ENCODE data around the gene SETBP1. TPM values are rescaled to one million over a fixed set of nuclear protein-coding genes. Genes with fewer than 3 reads are reported as not detected.

The SETBP1 gene
- total RNA-seq, 1 donor from 2014 or later, result 13.6 TPM

DNA sequence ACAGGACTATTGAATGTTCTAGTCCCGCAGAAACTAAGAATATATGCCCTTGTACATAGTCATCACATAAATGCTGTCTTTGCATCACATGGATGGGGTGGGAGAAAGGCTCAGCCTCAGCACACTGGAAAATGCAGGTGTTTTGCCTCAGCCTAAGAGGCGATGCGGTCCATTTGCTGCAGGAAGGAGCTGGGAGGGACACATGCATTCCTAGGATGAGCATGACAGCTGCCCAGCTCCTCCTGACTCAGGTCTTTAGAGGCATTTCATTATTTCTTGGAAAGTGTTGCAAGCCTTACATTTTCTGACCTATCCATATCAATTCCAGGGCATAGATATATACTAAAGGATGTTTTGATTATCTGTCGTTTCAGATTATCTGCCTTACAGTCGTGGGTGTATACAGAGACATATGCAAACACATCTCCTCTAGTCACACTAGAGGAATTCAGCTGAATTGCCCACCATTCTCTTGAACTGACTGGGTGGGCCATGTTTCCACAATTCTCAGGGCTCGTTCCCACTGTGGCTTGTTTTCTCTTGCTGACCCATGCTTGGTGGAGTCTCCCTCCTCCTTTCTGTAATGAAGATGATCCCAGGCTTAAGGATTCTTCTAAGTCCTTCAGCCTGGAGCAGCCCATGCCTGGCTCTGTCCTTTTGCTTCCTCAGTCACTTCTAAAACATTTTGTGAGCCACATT, 156.9 kb downstream of the SETBP1 start:
- H3K27me3 ChIP-seq (ENCODE audit: control insufficient read depth in 3 of 3, insufficient read depth in 3 of 3, low read length in 3 of 3), result no peaks in the 10 kb centered on the region
- no peak overlapping the region for H3K4me3 ChIP-seq (ENCODE audit: low read length in 3 of 3)
- H3K9ac ChIP-seq (ENCODE audit: low read depth in 1 of 3, low read length in 3 of 3), result no peak overlapping the region
- H3K9me3 ChIP-seq (ENCODE audit: control insufficient read depth in 3 of 3, low read length in 3 of 3), result no peaks in the 10 kb centered on the region
- peaks cover 47 to 58% (median 54%) of the 10 kb centered on the region in 3 donors for H3K4me1 ChIP-seq (ENCODE audit: control insufficient read depth in 3 of 3, insufficient read depth in 3 of 3, low read length in 3 of 3)
- no peak overlapping the region for H3K27ac ChIP-seq (ENCODE audit: low read depth, low read length)
- H3K36me3 ChIP-seq (ENCODE audit: control insufficient read depth in 3 of 3, insufficient read depth in 3 of 3, low read length in 3 of 3), result no peaks in the 10 kb centered on the region

DNA sequence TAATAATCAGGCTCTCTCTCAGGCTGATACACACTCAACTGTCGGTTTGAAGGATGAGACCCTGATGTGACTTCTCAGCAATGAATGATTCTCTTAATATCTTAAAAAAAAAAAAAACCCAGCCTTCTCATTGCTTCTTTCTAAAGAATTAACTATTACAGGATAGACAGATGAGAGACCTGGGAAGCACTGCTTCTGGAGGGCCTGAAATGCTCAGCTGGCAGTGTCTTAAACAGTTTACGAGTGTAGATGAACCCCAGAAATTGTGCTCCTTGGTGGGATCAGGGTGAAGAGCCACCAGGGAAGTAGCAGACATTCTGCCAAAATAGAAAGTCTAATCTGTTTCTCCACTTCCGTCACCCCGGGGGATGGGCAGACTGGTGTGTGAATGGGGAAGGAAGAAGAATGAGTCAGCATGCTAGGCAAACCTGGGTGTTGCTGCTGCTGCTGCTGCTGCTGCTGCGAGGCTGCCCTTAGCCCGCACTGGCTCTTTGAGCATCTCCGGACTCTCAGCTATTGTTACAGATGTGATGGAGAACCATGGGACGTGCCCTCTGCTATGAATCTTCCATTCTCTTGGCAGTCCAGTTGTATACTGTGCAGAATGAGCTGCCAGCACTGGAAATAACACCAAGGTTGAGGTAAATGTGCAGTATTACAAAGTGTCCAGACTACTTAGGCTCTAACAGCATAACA, 158.4 kb downstream of the SETBP1 start:
- H3K4me1 ChIP-seq (ENCODE audit: control insufficient read depth in 3 of 3, insufficient read depth in 3 of 3, low read length in 3 of 3), result peaks cover 42 to 56% (median 45%) of the 10 kb centered on the region in 3 donors
- no peaks in the 10 kb centered on the region for H3K36me3 ChIP-seq (ENCODE audit: control insufficient read depth in 3 of 3, insufficient read depth in 3 of 3, low read length in 3 of 3)
- H3K27ac ChIP-seq (ENCODE audit: low read depth, low read length), result no peak overlapping the region
- H3K27me3 ChIP-seq (ENCODE audit: control insufficient read depth in 3 of 3, insufficient read depth in 3 of 3, low read length in 3 of 3), result no peaks in the 10 kb centered on the region
- H3K4me3 ChIP-seq (ENCODE audit: low read length in 3 of 3), result no peak overlapping the region
- no peaks in the 10 kb centered on the region for H3K9me3 ChIP-seq (ENCODE audit: control insufficient read depth in 3 of 3, low read length in 3 of 3)
- no peak overlapping the region for H3K9ac ChIP-seq (ENCODE audit: low read depth in 1 of 3, low read length in 3 of 3)

DNA sequence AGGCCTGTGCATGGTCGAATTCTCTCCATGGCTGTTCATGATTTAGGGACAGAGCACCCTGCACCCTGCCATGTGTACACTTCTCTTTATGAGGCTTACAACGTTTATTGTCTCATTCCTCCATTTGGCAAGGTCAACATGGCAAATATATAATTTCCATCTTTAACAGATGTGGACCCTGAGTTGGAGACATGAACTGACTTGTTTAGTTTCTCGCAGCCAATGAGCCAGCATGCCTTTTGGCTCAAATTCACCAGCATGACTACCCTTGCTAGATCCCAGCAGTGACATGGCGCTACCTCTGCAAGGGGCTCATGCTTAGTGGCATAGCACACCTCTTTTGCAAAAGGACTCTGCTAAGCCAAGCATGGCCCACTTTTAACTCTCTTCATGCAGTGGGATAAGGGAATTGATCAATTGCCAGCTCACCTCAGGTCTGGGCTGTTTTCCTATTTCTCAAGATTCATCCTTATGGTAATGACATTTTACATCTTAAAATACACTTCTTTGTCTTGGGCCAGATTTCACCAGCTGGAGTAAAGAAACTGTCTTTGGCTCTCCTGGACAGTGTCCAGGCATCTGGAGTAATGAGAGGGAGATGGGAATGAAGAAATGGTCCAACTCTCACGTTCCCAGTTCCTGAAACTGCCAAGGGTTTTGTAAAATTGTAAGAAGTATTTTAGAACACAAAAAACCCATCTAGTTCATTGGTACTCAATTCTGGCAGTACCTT, 159.5 kb downstream of the SETBP1 start:
- no peak overlapping the region for H3K4me3 ChIP-seq (ENCODE audit: low read length in 3 of 3)
- H3K36me3 ChIP-seq (ENCODE audit: control insufficient read depth in 3 of 3, insufficient read depth in 3 of 3, low read length in 3 of 3), result no peaks in the 10 kb centered on the region
- no peaks in the 10 kb centered on the region for H3K27me3 ChIP-seq (ENCODE audit: control insufficient read depth in 3 of 3, insufficient read depth in 3 of 3, low read length in 3 of 3)
- peaks cover 41 to 58% (median 44%) of the 10 kb centered on the region in 3 donors for H3K4me1 ChIP-seq (ENCODE audit: control insufficient read depth in 3 of 3, insufficient read depth in 3 of 3, low read length in 3 of 3)
- no peak overlapping the region for H3K9ac ChIP-seq (ENCODE audit: low read depth in 1 of 3, low read length in 3 of 3)
- no peak overlapping the region for H3K27ac ChIP-seq (ENCODE audit: low read depth, low read length)
- H3K9me3 ChIP-seq (ENCODE audit: control insufficient read depth in 3 of 3, low read length in 3 of 3), result no peaks in the 10 kb centered on the region

DNA sequence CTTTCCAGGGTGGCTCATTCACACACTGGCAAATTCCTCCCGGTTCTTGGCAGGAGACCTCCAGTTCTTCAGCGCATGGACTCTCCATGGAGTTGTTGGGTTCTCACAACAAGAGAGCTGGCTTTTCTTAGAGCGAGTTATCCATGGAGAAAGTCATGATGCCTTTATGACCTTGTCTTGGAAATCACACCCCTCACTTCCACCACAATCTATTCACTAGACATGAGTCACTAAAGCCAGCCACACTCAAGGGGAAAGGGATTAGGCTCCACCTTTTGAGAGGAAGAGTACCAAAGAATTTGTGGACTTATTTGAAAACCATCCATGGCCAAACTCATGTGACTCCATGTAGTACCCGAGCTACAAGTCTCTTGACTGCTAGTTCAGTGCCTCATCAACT, 160.5 kb downstream of the SETBP1 start:
- H3K27me3 ChIP-seq (ENCODE audit: control insufficient read depth in 3 of 3, insufficient read depth in 3 of 3, low read length in 3 of 3), result no peaks in the 10 kb centered on the region
- H3K4me1 ChIP-seq (ENCODE audit: control insufficient read depth in 3 of 3, insufficient read depth in 3 of 3, low read length in 3 of 3), result peaks cover 36 to 57% (median 36%) of the 10 kb centered on the region in 3 donors
- no peak overlapping the region for H3K9ac ChIP-seq (ENCODE audit: low read depth in 1 of 3, low read length in 3 of 3)
- H3K9me3 ChIP-seq (ENCODE audit: control insufficient read depth in 3 of 3, low read length in 3 of 3), result no peaks in the 10 kb centered on the region
- H3K4me3 ChIP-seq (ENCODE audit: low read length in 3 of 3), result no peak overlapping the region
- no peak overlapping the region for H3K27ac ChIP-seq (ENCODE audit: low read depth, low read length)
- H3K36me3 ChIP-seq (ENCODE audit: control insufficient read depth in 3 of 3, insufficient read depth in 3 of 3, low read length in 3 of 3), result no peaks in the 10 kb centered on the region

DNA sequence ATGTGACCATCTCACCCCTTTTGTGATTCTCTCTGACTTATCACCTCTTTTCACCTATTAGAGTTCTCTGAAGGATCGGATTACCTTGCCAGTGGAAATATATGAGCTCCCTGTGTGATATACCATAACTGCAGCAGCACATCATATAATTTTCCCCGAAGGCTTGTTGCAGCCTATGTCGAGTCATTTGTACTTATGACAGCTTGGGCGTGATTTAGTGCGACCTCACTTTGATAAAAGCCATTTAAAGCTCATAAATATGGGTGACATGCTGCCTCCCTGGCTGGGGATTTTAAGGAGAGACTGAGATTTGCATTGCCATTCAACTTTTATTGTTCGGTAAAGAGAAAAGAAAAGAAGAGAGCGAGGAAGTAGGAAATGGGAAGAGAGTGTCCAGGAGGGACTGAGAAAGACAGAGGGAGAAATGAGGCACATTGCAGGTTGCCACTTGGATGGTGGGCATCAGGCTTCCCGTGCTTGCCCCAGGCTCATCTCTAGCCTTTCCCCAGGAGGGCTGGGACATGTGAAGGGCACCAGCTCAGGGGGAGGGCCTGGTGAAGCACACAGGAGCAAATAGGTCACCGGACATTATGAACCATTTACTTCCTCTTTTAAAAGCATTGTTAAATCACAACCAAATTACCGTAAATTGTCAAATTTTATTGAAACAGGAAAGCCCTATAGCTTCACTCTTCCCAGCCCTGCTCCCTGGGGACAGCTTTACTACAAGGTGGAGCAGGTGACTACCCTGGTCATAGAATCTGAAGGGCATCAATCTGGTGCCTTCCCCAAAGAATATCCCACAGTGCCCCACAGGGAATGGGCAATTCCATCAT, 161.3 kb downstream of the SETBP1 start:
- Histone ChIP-seq H3K9me3 (ENCODE audit: control insufficient read depth in 3 of 3, low read length in 3 of 3) (no peaks in the 10 kb centered on the region), H3K27ac (ENCODE audit: low read depth, low read length) (no peak overlapping the region), H3K9ac (ENCODE audit: low read depth in 1 of 3, low read length in 3 of 3) (no peak overlapping the region), H3K36me3 (ENCODE audit: control insufficient read depth in 3 of 3, insufficient read depth in 3 of 3, low read length in 3 of 3) (no peaks in the 10 kb centered on the region), H3K4me1 (ENCODE audit: control insufficient read depth in 3 of 3, insufficient read depth in 3 of 3, low read length in 3 of 3) (peaks cover 31 to 52% (median 34%) of the 10 kb centered on the region in 3 donors), H3K4me3 (ENCODE audit: low read length in 3 of 3) (no peak overlapping the region), H3K27me3 (ENCODE audit: control insufficient read depth in 3 of 3, insufficient read depth in 3 of 3, low read length in 3 of 3) (no peaks in the 10 kb centered on the region)

DNA sequence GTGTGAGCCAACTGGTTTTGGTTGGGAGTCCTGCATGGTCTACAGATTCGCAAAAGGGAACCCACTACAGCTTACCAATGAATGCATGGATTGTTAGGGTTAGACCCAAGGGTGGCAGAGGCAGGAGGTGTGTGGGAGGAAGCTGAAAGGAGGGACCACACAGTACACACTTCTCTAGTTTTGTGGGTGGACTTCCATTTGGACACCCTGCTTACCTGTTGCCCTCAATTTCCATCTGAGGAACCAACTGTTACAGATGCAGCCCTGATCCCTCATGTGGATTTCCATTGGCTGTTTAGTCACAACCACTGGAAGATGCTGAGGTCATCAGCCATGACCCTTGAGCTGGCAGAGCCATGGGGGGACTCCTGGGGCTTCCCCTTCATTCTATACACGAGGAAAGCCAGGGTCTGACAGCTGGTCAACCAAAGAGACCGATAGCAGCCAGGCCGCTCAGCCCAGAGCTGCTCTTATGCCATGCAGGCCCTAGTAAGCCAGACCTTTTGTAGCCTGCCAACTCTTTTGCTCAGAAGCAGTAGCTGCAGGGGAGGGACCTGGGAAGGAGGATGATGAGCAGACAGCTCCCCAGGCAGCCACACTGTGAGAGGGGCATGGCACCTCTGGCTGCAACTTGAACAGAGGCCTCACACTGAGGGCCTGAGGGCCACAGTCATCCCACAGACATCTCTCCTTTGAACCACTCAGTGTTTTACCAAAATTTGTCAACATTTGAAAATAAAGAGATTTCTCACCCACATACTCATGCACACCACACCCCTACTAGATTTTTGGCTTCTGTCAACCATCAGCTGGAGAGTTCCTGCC, 162.1 kb downstream of the SETBP1 start:
- no peaks in the 10 kb centered on the region for H3K27me3 ChIP-seq (ENCODE audit: control insufficient read depth in 3 of 3, insufficient read depth in 3 of 3, low read length in 3 of 3)
- no peak overlapping the region for H3K27ac ChIP-seq (ENCODE audit: low read depth, low read length)
- H3K4me1 ChIP-seq (ENCODE audit: control insufficient read depth in 3 of 3, insufficient read depth in 3 of 3, low read length in 3 of 3), result peaks cover 35 to 59% (median 41%) of the 10 kb centered on the region in 3 donors
- H3K9ac ChIP-seq (ENCODE audit: low read depth in 1 of 3, low read length in 3 of 3), result no peak overlapping the region
- H3K36me3 ChIP-seq (ENCODE audit: control insufficient read depth in 3 of 3, insufficient read depth in 3 of 3, low read length in 3 of 3), result no peaks in the 10 kb centered on the region
- no peak overlapping the region for H3K4me3 ChIP-seq (ENCODE audit: low read length in 3 of 3)
- no peaks in the 10 kb centered on the region for H3K9me3 ChIP-seq (ENCODE audit: control insufficient read depth in 3 of 3, low read length in 3 of 3)

DNA sequence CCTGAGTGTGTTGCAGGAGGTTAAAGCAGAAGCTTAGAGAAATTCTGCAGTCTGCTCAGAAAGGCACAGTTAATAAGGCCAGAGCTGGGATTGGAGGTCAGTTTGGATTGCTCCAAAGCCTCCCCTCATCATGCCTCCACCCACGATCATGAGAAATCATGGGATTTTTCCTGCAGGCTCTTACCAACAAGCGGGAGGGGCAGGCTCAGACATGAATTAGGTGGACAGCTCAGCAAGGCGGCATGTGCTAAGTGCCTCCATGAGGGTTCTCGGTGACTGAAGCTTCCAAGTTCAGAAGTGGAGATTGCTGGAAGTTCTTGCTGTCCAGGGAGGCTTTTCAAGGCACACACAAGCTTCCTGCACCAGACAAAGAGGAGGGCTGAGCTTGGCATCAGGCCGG, 163.8 kb downstream of the SETBP1 start:
- H3K4me1 ChIP-seq (ENCODE audit: control insufficient read depth in 3 of 3, insufficient read depth in 3 of 3, low read length in 3 of 3), result peaks cover 27 to 59% (median 44%) of the 10 kb centered on the region in 3 donors
- H3K4me3 ChIP-seq (ENCODE audit: low read length in 3 of 3), result no peak overlapping the region
- H3K9me3 ChIP-seq (ENCODE audit: control insufficient read depth in 3 of 3, low read length in 3 of 3), result no peaks in the 10 kb centered on the region
- H3K27me3 ChIP-seq (ENCODE audit: control insufficient read depth in 3 of 3, insufficient read depth in 3 of 3, low read length in 3 of 3), result no peaks in the 10 kb centered on the region
- no peaks in the 10 kb centered on the region for H3K36me3 ChIP-seq (ENCODE audit: control insufficient read depth in 3 of 3, insufficient read depth in 3 of 3, low read length in 3 of 3)
- H3K27ac ChIP-seq (ENCODE audit: low read depth, low read length), result no peak overlapping the region
- no peak overlapping the region for H3K9ac ChIP-seq (ENCODE audit: low read depth in 1 of 3, low read length in 3 of 3)

DNA sequence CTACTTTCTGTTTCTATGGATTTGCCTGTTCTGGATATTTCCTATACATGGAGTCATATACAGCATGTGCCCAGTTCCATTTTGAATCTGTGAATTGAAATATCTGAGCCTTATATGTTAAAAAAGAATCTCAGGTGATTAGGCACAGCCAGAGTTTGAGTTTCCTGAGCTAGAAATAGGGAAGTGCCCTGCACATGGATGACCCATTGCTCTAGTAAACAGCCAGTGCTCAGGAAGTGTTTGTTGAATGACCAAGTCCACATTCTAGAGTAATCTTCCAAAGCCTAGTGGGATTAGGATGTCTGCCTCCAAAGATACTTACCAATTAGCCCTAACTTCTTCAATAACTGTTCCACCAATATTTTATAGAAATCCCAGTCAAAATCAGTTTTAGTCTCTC, 165.8 kb downstream of the SETBP1 start:
- Histone ChIP-seq H3K4me1 (ENCODE audit: control insufficient read depth in 3 of 3, insufficient read depth in 3 of 3, low read length in 3 of 3) (peaks cover 24 to 51% (median 40%) of the 10 kb centered on the region in 3 donors), H3K9me3 (ENCODE audit: control insufficient read depth in 3 of 3, low read length in 3 of 3) (no peaks in the 10 kb centered on the region), H3K27ac (ENCODE audit: low read depth, low read length) (no peak overlapping the region), H3K9ac (ENCODE audit: low read depth in 1 of 3, low read length in 3 of 3) (no peak overlapping the region), H3K4me3 (ENCODE audit: low read length in 3 of 3) (no peak overlapping the region), H3K27me3 (ENCODE audit: control insufficient read depth in 3 of 3, insufficient read depth in 3 of 3, low read length in 3 of 3) (no peaks in the 10 kb centered on the region), H3K36me3 (ENCODE audit: control insufficient read depth in 3 of 3, insufficient read depth in 3 of 3, low read length in 3 of 3) (no peaks in the 10 kb centered on the region)

Measured in skeletal muscle tissue (tissue), 4 donors.